GM12878 (cell line): Measurements from ENCODE around the gene PACS2. TPM values are rescaled to one million over a fixed set of nuclear protein-coding genes. Genes with fewer than 3 reads are reported as not detected.

ENCODE experiments used
- TBL1XR1 ChIP-seq: IDR thresholded peaks from 2 replicates; pipeline ENCODE4 v1.6.1; 2012; ENCODE audit warnings: low read depth, low read length, improper control_type of control experiment
- ZNF622 ChIP-seq: fragments of 450-650 bp; IDR thresholded peaks from 2 replicates; pipeline ENCODE4 v1.6.1; 2017; ENCODE audit warnings: mild to moderate bottlenecking, inconsistent platforms
- polyA plus RNA-seq, 11 experiments: library from polyadenylated mRNA; depleted of rRNA in 4 of 11; unstranded in 6 of 11; stranded (reverse) in 5 of 11; fragments of >200 nt; fragmentation: Nextera tagmentation in 4 of 11; fragmentation: Illumina TruSeq in 1 of 11; extraction: Ambion mirVana in 4 of 11; extraction: Trizol in 1 of 11; gene quantifications; 1 replicate in 1 of 11; 2 replicates in 10 of 11; pipeline versions ENCODE4 v1.2.1 to v1.2.3, GENCODE V29; 2011 to 2016; ENCODE audit warnings: inconsistent platforms in 2 of 11, missing spikeins in 2 of 11, low read depth in 1 of 11
- total RNA-seq, 4 experiments: library from RNA; depleted of rRNA in 3 of 4; stranded (reverse); fragments of >200 nt in 3 of 4; fragmentation: Illumina TruSeq in 1 of 4; extraction: Trizol in 1 of 4; gene quantifications; 2 replicates each; pipeline versions ENCODE4 v1.2.1 to v1.2.3, GENCODE V29; 2013 to 2021
- TF ChIP-seq, protein P1 (sequence below): fragments of 450-650 bp; IDR thresholded peaks from 2 replicates; pipeline ENCODE4 v1.6.1; 2018; ENCODE audit warnings: mild to moderate bottlenecking, low read depth, moderate library complexity; ENCODE audit not compliant: partially characterized antibody
- TF ChIP-seq, protein P2 (sequence below): fragments of 450-650 bp; IDR thresholded peaks from 2 replicates; pipeline ENCODE4 v1.6.1; 2017; ENCODE audit warnings: borderline replicate concordance
- TF ChIP-seq, protein P3 (sequence below): IDR thresholded peaks from 2 replicates; pipeline ENCODE4 v1.6.1; 2011; ENCODE audit warnings: borderline replicate concordance, low read depth, mild to moderate bottlenecking, moderate library complexity, low read length; ENCODE audit not compliant: insufficient read depth, poor library complexity, severe bottlenecking

PACS2 gene
- total and polyA plus RNA-seq, 10 of the 15 experiments (the other 5 are each of a cell fraction or from before 2014, with no cell fraction given) = 0.21 to 37.3 (median 9.4) TPM

DNA sequence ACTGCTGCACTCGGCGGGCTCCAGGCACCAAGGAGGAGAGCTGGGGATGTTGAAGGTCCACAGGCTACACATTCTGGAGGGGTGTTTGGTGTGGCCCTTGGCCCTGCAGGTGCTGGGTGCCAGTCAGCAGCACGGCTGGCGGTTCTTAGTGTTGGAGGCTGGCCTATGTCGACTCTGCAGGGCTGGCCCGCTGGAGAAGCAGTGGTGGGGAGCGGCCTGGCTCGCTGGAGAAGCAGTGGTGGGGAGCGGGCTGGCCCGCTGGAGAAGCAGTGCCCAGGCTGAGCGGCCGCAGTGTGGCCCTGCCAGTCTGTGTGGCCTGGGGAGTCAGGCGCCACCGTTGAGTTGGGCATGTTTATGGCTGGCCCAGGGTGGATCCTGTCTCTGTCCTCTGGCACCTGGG is 132.4 kb downstream of the PACS2 start (continued):
- TF ChIP-seq, protein P1, sequence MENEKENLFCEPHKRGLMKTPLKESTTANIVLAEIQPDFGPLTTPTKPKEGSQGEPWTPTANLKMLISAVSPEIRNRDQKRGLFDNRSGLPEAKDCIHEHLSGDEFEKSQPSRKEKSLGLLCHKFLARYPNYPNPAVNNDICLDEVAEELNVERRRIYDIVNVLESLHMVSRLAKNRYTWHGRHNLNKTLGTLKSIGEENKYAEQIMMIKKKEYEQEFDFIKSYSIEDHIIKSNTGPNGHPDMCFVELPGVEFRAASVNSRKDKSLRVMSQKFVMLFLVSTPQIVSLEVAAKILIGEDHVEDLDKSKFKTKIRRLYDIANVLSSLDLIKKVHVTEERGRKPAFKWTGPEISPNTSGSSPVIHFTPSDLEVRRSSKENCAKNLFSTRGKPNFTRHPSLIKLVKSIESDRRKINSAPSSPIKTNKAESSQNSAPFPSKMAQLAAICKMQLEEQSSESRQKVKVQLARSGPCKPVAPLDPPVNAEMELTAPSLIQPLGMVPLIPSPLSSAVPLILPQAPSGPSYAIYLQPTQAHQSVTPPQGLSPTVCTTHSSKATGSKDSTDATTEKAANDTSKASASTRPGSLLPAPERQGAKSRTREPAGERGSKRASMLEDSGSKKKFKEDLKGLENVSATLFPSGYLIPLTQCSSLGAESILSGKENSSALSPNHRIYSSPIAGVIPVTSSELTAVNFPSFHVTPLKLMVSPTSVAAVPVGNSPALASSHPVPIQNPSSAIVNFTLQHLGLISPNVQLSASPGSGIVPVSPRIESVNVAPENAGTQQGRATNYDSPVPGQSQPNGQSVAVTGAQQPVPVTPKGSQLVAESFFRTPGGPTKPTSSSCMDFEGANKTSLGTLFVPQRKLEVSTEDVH = no peak
- TF ChIP-seq TBL1XR1 (no peak), ZNF622 (no peak)
- TF ChIP-seq, protein P2, sequence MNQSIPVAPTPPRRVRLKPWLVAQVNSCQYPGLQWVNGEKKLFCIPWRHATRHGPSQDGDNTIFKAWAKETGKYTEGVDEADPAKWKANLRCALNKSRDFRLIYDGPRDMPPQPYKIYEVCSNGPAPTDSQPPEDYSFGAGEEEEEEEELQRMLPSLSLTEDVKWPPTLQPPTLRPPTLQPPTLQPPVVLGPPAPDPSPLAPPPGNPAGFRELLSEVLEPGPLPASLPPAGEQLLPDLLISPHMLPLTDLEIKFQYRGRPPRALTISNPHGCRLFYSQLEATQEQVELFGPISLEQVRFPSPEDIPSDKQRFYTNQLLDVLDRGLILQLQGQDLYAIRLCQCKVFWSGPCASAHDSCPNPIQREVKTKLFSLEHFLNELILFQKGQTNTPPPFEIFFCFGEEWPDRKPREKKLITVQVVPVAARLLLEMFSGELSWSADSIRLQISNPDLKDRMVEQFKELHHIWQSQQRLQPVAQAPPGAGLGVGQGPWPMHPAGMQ = no peak
- TF ChIP-seq, protein P3, sequence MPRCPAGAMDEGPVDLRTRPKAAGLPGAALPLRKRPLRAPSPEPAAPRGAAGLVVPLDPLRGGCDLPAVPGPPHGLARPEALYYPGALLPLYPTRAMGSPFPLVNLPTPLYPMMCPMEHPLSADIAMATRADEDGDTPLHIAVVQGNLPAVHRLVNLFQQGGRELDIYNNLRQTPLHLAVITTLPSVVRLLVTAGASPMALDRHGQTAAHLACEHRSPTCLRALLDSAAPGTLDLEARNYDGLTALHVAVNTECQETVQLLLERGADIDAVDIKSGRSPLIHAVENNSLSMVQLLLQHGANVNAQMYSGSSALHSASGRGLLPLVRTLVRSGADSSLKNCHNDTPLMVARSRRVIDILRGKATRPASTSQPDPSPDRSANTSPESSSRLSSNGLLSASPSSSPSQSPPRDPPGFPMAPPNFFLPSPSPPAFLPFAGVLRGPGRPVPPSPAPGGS = no peak

Other genes with a start within 250 kb of the PACS2 start
Only the 7 nearest of the 11 such genes appear.
- 0.06 TPM in 1 of 2 replicates, not detected in the other for gene JAG2, start 146.0 kb upstream of the PACS2 start, total RNA-seq (2014; rRNA removed)
- gene JAG2, start 146.0 kb upstream of the PACS2 start, total RNA-seq (2014; rRNA removed; fragmentation: Illumina TruSeq; extraction: Trizol) = not detected in 2 replicates
- gene JAG2, start 146.0 kb upstream of the PACS2 start, total RNA-seq (2021) = 0.10 and 0.19 TPM in 2 replicates
- gene JAG2, start 146.0 kb upstream of the PACS2 start, polyA plus RNA-seq (2011; rRNA removed) = 0.05 TPM in 1 of 2 replicates, not detected in the other
- not detected in 2 replicates for gene JAG2, start 146.0 kb upstream of the PACS2 start, polyA plus RNA-seq (2014; fragmentation: Illumina TruSeq; extraction: Trizol)
- gene JAG2, start 146.0 kb upstream of the PACS2 start, polyA plus RNA-seq (2014; fragmentation: Nextera tagmentation; extraction: Ambion mirVana) = not detected
- 0.09 and 0.14 TPM in 2 replicates for gene JAG2, start 146.0 kb upstream of the PACS2 start, polyA plus RNA-seq (2014; rRNA removed)
- under 1 TPM in 1 of 2 experiments, not detected in 1; 0.04 TPM for gene JAG2, start 146.0 kb upstream of the PACS2 start, polyA plus RNA-seq (2016; fragmentation: Nextera tagmentation; extraction: Ambion mirVana)
- gene NUDT14, start 133.4 kb upstream of the PACS2 start, total RNA-seq (2014; rRNA removed) = 4.3 and 5.0 TPM in 2 replicates
- 1.1 and 2.4 TPM in 2 replicates for gene NUDT14, start 133.4 kb upstream of the PACS2 start, total RNA-seq (2014; rRNA removed; fragmentation: Illumina TruSeq; extraction: Trizol)
- 5.4 and 6.4 TPM in 2 replicates for gene NUDT14, start 133.4 kb upstream of the PACS2 start, total RNA-seq (2021)
- 1.8 and 4.4 TPM in 2 replicates for gene NUDT14, start 133.4 kb upstream of the PACS2 start, polyA plus RNA-seq (2011; rRNA removed)
- gene NUDT14, start 133.4 kb upstream of the PACS2 start, polyA plus RNA-seq (2014; fragmentation: Illumina TruSeq; extraction: Trizol) = 0.62 TPM in 1 of 2 replicates, not detected in the other
- gene NUDT14, start 133.4 kb upstream of the PACS2 start, polyA plus RNA-seq (2014; fragmentation: Nextera tagmentation; extraction: Ambion mirVana) = under 1 TPM in 1 of 2 experiments, not detected in 1; 0.86 TPM
- gene NUDT14, start 133.4 kb upstream of the PACS2 start, polyA plus RNA-seq (2014; rRNA removed) = 5.3 and 6.2 TPM in 2 replicates
- 1 to 10 TPM; 4.0 to 6.8 TPM for gene NUDT14, start 133.4 kb upstream of the PACS2 start, polyA plus RNA-seq (2016; fragmentation: Nextera tagmentation; extraction: Ambion mirVana)
- 33.4 and 36.0 TPM in 2 replicates for gene BTBD6, start 66.2 kb upstream of the PACS2 start, total RNA-seq (2014; rRNA removed)
- 18.6 and 20.8 TPM in 2 replicates for gene BTBD6, start 66.2 kb upstream of the PACS2 start, total RNA-seq (2014; rRNA removed; fragmentation: Illumina TruSeq; extraction: Trizol)
- 26.2 and 26.4 TPM in 2 replicates for gene BTBD6, start 66.2 kb upstream of the PACS2 start, total RNA-seq (2021)
- gene BTBD6, start 66.2 kb upstream of the PACS2 start, polyA plus RNA-seq (2011; rRNA removed) = 8.4 and 13.8 TPM in 2 replicates
- 6.2 and 17.8 TPM in 2 replicates for gene BTBD6, start 66.2 kb upstream of the PACS2 start, polyA plus RNA-seq (2014; fragmentation: Illumina TruSeq; extraction: Trizol)
- gene BTBD6, start 66.2 kb upstream of the PACS2 start, polyA plus RNA-seq (2014; fragmentation: Nextera tagmentation; extraction: Ambion mirVana) = 1 to 10 TPM; 3.6 to 9.8 TPM
- 36.5 and 42.0 TPM in 2 replicates for gene BTBD6, start 66.2 kb upstream of the PACS2 start, polyA plus RNA-seq (2014; rRNA removed)
- 1 to 10 TPM; 1.4 to 2.1 TPM for gene BTBD6, start 66.2 kb upstream of the PACS2 start, polyA plus RNA-seq (2016; fragmentation: Nextera tagmentation; extraction: Ambion mirVana)
- 25.2 and 26.5 TPM in 2 replicates for gene BRF1, start 13.7 kb upstream of the PACS2 start, total RNA-seq (2014; rRNA removed)
- 11.5 and 11.6 TPM in 2 replicates for gene BRF1, start 13.7 kb upstream of the PACS2 start, total RNA-seq (2014; rRNA removed; fragmentation: Illumina TruSeq; extraction: Trizol)
- 29.3 and 33.5 TPM in 2 replicates for gene BRF1, start 13.7 kb upstream of the PACS2 start, total RNA-seq (2021)
- gene BRF1, start 13.7 kb upstream of the PACS2 start, polyA plus RNA-seq (2011; rRNA removed) = 7.1 and 8.0 TPM in 2 replicates
- 5.3 and 8.8 TPM in 2 replicates for gene BRF1, start 13.7 kb upstream of the PACS2 start, polyA plus RNA-seq (2014; fragmentation: Illumina TruSeq; extraction: Trizol)
- under 1 TPM; 0.21 to 0.58 TPM for gene BRF1, start 13.7 kb upstream of the PACS2 start, polyA plus RNA-seq (2014; fragmentation: Nextera tagmentation; extraction: Ambion mirVana)
- 18.3 and 22.6 TPM in 2 replicates for gene BRF1, start 13.7 kb upstream of the PACS2 start, polyA plus RNA-seq (2014; rRNA removed)
- 10 to 100 TPM in 1 of 2 experiments, 1 to 10 TPM in 1; 9.7 to 17.4 TPM for gene BRF1, start 13.7 kb upstream of the PACS2 start, polyA plus RNA-seq (2016; fragmentation: Nextera tagmentation; extraction: Ambion mirVana)
- 0.49 and 1.0 TPM in 2 replicates for gene TEX22, start 83.8 kb downstream of the PACS2 start, total RNA-seq (2014; rRNA removed)
- gene TEX22, start 83.8 kb downstream of the PACS2 start, total RNA-seq (2014; rRNA removed; fragmentation: Illumina TruSeq; extraction: Trizol) = 0.54 and 0.64 TPM in 2 replicates
- gene TEX22, start 83.8 kb downstream of the PACS2 start, total RNA-seq (2021) = 2.7 and 4.0 TPM in 2 replicates
- gene TEX22, start 83.8 kb downstream of the PACS2 start, polyA plus RNA-seq (2011; rRNA removed) = 0.12 and 0.15 TPM in 2 replicates
- 0.12 TPM in 1 of 2 replicates, not detected in the other for gene TEX22, start 83.8 kb downstream of the PACS2 start, polyA plus RNA-seq (2014; fragmentation: Illumina TruSeq; extraction: Trizol)
- under 1 TPM in 1 of 2 experiments, not detected in 1; 0.02 TPM for gene TEX22, start 83.8 kb downstream of the PACS2 start, polyA plus RNA-seq (2014; fragmentation: Nextera tagmentation; extraction: Ambion mirVana)
- gene TEX22, start 83.8 kb downstream of the PACS2 start, polyA plus RNA-seq (2014; rRNA removed) = 0.63 and 0.80 TPM in 2 replicates
- gene TEX22, start 83.8 kb downstream of the PACS2 start, polyA plus RNA-seq (2016; fragmentation: Nextera tagmentation; extraction: Ambion mirVana) = 1 to 10 TPM; 1.1 to 1.3 TPM
- gene MTA1, start 105.1 kb downstream of the PACS2 start, total RNA-seq (2014; rRNA removed) = 53.3 and 62.6 TPM in 2 replicates
- 28.1 and 30.8 TPM in 2 replicates for gene MTA1, start 105.1 kb downstream of the PACS2 start, total RNA-seq (2014; rRNA removed; fragmentation: Illumina TruSeq; extraction: Trizol)
- gene MTA1, start 105.1 kb downstream of the PACS2 start, total RNA-seq (2021) = 138 and 162 TPM in 2 replicates
- gene MTA1, start 105.1 kb downstream of the PACS2 start, polyA plus RNA-seq (2011; rRNA removed) = 26.0 and 52.3 TPM in 2 replicates
- 9.6 and 30.4 TPM in 2 replicates for gene MTA1, start 105.1 kb downstream of the PACS2 start, polyA plus RNA-seq (2014; fragmentation: Illumina TruSeq; extraction: Trizol)
- under 1 TPM; 0.14 to 0.69 TPM for gene MTA1, start 105.1 kb downstream of the PACS2 start, polyA plus RNA-seq (2014; fragmentation: Nextera tagmentation; extraction: Ambion mirVana)
- 114 and 134 TPM in 2 replicates for gene MTA1, start 105.1 kb downstream of the PACS2 start, polyA plus RNA-seq (2014; rRNA removed)
- gene MTA1, start 105.1 kb downstream of the PACS2 start, polyA plus RNA-seq (2016; fragmentation: Nextera tagmentation; extraction: Ambion mirVana) = 10 to 100 TPM in 1 of 2 experiments, 1 to 10 TPM in 1; 7.7 to 10.3 TPM
- 0.11 TPM in 1 of 2 replicates, not detected in the other for gene CRIP2, start 160.1 kb downstream of the PACS2 start, total RNA-seq (2014; rRNA removed)
- gene CRIP2, start 160.1 kb downstream of the PACS2 start, total RNA-seq (2014; rRNA removed; fragmentation: Illumina TruSeq; extraction: Trizol) = not detected in 2 replicates
- 0.49 and 0.61 TPM in 2 replicates for gene CRIP2, start 160.1 kb downstream of the PACS2 start, total RNA-seq (2021)
- gene CRIP2, start 160.1 kb downstream of the PACS2 start, polyA plus RNA-seq (2011; rRNA removed) = 0.04 TPM in 1 of 2 replicates, not detected in the other
- gene CRIP2, start 160.1 kb downstream of the PACS2 start, polyA plus RNA-seq (2014; fragmentation: Illumina TruSeq; extraction: Trizol) = not detected in 2 replicates
- not detected for gene CRIP2, start 160.1 kb downstream of the PACS2 start, polyA plus RNA-seq (2014; fragmentation: Nextera tagmentation; extraction: Ambion mirVana)
- not detected in 2 replicates for gene CRIP2, start 160.1 kb downstream of the PACS2 start, polyA plus RNA-seq (2014; rRNA removed)
- gene CRIP2, start 160.1 kb downstream of the PACS2 start, polyA plus RNA-seq (2016; fragmentation: Nextera tagmentation; extraction: Ambion mirVana) = under 1 TPM; 0.37 to 0.62 TPM